RWPE2 (cell line): ENCODE results near the gene COL27A1.

Source experiments
- ATAC-seq: fragments of 200-7000 bp; cut with Tn5 transposase; 3 replicates; pipeline ENCODE4 v1.9.1; 2021; ENCODE audit warnings: low read depth
- DNase-seq: peaks from one replicate; pipeline ENCODE4 v3.0.0-alpha.2; 2020; ENCODE audit warnings: low spot score
- H3K27ac ChIP-seq: fragments of 450-650 bp; 2 replicates; pipeline ENCODE4 v1.5.1; 2017; ENCODE audit warnings: mild to moderate bottlenecking; ENCODE audit not compliant: poor library complexity, severe bottlenecking
- H3K27me3 ChIP-seq: fragments of 250-450 bp; sonication (Bioruptor Pico); 2 replicates; pipeline ENCODE4 v1.5.1; 2021; ENCODE audit warnings: mild to moderate bottlenecking, moderate library complexity; ENCODE audit not compliant: insufficient read depth, poor library complexity, severe bottlenecking
- H3K36me3 ChIP-seq: fragments of 250-450 bp; sonication (Bioruptor Pico); 2 replicates; pipeline ENCODE4 v1.5.1; 2020; ENCODE audit warnings: low read depth, mild to moderate bottlenecking, moderate library complexity
- H3K4me1 ChIP-seq: fragments of 250-450 bp; sonication (Bioruptor Pico); 2 replicates; pipeline ENCODE4 v1.5.1; 2021; ENCODE audit warnings: mild to moderate bottlenecking, moderate library complexity; ENCODE audit not compliant: insufficient read depth, poor library complexity, severe bottlenecking
- H3K4me3 ChIP-seq: fragments of 250-450 bp; sonication (Bioruptor Pico); 2 replicates; pipeline ENCODE4 v1.5.1; 2021; ENCODE audit warnings: mild to moderate bottlenecking, moderate library complexity; ENCODE audit not compliant: severe bottlenecking
- H3K9me3 ChIP-seq: fragments of 250-450 bp; sonication (Bioruptor Pico); 2 replicates; pipeline ENCODE4 v1.5.1; 2021; ENCODE audit warnings: mild to moderate bottlenecking, moderate library complexity; ENCODE audit not compliant: severe bottlenecking
- CTCF ChIP-seq: fragments of 450-650 bp; IDR thresholded peaks from one replicate; pipeline ENCODE4 v1.5.1; 2017; ENCODE audit warnings: mild to moderate bottlenecking, moderate library complexity; ENCODE audit not compliant: poor library complexity, severe bottlenecking

COL27A1 gene

DNA sequence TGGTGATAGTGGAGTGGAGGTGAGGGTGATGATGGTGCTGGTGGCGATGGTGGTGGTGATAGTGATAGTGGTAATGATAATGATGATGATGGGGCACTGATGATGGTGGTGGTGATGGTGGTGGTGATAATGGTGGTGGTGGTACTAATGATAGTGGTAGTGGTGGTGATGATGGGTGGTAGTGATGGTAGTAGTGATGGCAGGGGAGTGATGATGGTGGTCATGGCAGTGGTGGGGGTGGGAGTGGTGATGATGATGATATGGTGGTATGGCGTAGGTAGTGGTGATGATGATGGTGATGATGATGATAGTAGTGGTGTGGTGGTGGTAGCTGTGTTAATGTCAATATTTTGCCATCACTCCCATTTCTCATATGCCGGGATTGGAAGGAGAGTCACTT, 123.0 kb downstream of the COL27A1 start:
- no peaks in the 10 kb centered on the region for H3K9me3 ChIP-seq
- no peak for DNase-seq
- no peak overlapping the region for H3K4me3 ChIP-seq
- H3K27ac ChIP-seq: peak overlapping the region; percentile 89
- H3K36me3 ChIP-seq: no peaks in the 10 kb centered on the region
- no peaks in the 10 kb centered on the region for H3K27me3 ChIP-seq
- peaks cover 54% of the 10 kb centered on the region for H3K4me1 ChIP-seq
- TF ChIP-seq CTCF: no peak
- no peak for ATAC-seq

GRCh38 chr9:114278881-114279570, 123.7 kb downstream of the COL27A1 start:
- H3K4me3 ChIP-seq: no peak overlapping the region
- DNase-seq (peak; percentile 95), ATAC-seq (peak; percentile 76)
- peak; percentile 19 for TF ChIP-seq CTCF
- H3K9me3 ChIP-seq: no peaks in the 10 kb centered on the region
- no peaks in the 10 kb centered on the region for H3K36me3 ChIP-seq
- H3K4me1 ChIP-seq: peaks cover 50% of the 10 kb centered on the region
- H3K27me3 ChIP-seq: no peaks in the 10 kb centered on the region
- peak overlapping the region; percentile 89 for H3K27ac ChIP-seq

DNA sequence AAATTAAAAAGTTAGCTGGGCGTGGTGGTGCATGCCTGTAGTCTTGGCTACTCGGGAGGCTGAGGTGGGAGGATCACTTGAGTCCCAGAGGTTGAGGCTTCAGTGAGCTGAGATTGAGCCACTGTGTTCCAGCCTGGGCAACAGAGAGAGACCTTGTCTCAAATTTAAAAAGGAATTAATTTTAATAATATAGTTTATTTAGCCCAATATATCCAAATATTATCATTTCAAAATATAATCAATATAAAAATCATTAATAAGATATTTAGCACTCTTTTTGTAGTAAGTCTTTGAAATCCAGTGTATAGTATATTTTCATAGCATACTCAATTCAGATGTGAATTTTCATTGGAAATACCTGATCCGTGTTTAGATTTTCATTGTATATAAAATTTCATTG, 124.4 kb downstream of the COL27A1 start:
- no peaks in the 10 kb centered on the region for H3K36me3 ChIP-seq
- H3K27me3 ChIP-seq: no peaks in the 10 kb centered on the region
- ATAC-seq (no peak), DNase-seq (no peak)
- H3K4me1 ChIP-seq: peaks cover 50% of the 10 kb centered on the region
- TF ChIP-seq CTCF: no peak
- no peaks in the 10 kb centered on the region for H3K9me3 ChIP-seq
- H3K27ac ChIP-seq: peak overlapping the region; percentile 89
- H3K4me3 ChIP-seq: no peak overlapping the region

GRCh38 chr9:114280636-114281472, 125.5 kb downstream of the COL27A1 start:
- Histone ChIP-seq H3K27me3 (no peaks in the 10 kb centered on the region), H3K9me3 (no peaks in the 10 kb centered on the region), H3K36me3 (no peaks in the 10 kb centered on the region), H3K27ac (no peak overlapping the region), H3K4me1 (peaks cover 58% of the 10 kb centered on the region), H3K4me3 (no peak overlapping the region)
- DNase-seq (peak; percentile 23), ATAC-seq (no peak)
- no peak for TF ChIP-seq CTCF
